IPS-NIHi7 (cell line): ENCODE data around the gene ZNF709.
"Not testable (repeated sequence)": the region's sequence is repeated elsewhere in the genome, so short reads cannot be mapped to it uniquely, and the experiment has no call there.

Experiments
- DNase-seq: peaks from one replicate; pipeline ENCODE4 v3.0.0; 2012; ENCODE audit warnings: mixed read lengths; ENCODE audit errors: extremely low spot score

ZNF709 gene

DNA sequence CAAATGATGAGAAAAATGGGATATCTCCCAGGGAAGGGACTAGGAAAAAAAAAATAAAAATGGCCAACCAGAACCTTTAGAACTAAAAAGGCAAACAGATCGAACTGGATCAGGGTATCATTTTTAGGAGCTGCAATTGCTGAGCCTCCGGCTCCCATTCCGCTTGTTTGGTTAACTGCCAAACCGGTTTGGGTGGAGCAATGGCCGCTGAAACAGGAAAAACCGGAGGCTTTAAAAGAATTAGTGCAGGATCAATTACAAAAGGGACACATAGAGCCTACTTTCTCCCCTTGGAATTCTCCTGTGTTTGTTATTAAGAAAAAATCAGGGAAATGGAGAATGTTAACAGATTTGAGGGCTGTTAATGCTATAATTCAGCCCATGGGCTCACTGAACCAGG lies 31.1 kb downstream of the ZNF709 start:
- DNase-seq: no peak

DNA sequence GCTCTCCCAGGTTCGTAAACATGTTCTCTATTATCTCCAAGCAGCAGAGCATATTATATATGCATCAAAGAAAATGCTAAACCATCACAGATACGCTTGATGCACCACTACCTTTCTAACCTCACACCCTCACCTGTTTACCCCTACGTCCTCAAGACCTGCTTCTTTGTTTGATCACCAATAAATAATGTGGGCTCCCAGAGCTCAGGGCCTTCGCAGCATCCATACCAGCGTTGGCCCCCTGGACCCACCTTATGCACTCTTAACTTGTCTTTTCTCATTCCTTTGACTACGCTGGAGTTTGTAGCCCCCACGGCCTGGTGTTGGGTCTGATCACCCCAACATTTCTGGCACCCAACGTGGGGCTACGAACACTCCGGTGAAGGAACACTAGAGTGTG lies 33.8 kb downstream of the ZNF709 start:
- DNase-seq: no peak

DNA sequence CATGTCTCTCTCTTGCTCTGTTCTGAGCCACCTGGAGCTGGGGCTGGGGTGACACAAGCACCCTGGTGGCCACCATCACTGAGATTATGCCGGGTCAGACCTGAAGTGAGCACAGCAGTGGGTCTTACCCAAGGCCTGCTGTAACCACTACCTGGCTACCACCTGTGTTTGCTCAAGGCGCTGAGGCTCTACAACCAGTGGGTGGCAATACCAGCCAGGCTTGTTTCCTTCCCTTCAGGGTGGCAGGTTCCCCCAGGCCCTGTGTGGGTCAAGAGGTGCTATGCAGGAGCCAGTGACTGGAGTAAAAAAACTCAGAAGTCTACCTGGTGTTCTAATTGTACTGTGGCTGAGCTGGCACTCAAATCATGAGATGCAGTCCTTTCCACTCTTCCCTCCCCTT lies 35.8 kb downstream of the ZNF709 start:
- no peak for DNase-seq

DNA sequence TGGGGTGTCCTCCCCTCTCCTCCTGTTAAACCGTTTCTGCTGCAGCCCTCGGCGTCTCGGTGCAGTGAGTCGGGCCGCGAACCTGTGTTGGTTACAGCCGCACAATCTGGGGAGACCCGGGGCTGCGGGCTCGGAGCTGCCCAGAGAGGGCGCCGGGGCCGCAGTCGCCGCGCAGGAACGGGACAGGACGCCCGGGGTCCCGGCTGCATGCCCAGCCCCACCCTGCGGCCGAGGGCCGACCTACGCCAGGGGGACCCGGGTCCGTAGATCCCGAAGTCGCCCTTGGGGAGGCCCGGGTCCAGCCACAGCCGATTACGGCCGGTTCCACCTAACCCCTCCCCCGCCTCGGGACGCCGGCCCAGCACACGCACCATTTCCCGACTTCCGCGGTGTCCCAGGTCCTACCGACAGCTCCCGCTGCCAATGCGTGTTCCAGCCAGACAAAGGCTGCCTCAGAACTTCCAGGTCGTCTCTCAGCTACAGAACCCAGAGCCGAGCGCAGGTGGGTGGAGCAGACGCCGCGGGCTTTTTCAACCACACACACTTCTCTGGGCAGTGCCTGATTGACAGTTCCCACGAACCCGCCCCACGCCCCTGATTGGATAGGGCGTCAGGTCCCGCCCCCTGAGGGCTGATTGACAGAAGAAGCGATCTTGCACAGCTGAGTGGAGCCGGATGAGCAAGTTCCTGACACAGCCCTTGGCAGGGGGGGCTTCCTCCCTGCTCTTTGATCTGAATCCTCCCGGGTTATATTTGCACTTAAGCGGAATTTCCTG lies 43.9 kb downstream of the ZNF709 start, which contains the start of gene ZNF443:
ZNF443 (minus strand) TSS at position 481 of the 776 bp plus-strand sequence; CDS start at position 374, 107 bp downstream.
- DNase-seq: peak; percentile 89

DNA sequence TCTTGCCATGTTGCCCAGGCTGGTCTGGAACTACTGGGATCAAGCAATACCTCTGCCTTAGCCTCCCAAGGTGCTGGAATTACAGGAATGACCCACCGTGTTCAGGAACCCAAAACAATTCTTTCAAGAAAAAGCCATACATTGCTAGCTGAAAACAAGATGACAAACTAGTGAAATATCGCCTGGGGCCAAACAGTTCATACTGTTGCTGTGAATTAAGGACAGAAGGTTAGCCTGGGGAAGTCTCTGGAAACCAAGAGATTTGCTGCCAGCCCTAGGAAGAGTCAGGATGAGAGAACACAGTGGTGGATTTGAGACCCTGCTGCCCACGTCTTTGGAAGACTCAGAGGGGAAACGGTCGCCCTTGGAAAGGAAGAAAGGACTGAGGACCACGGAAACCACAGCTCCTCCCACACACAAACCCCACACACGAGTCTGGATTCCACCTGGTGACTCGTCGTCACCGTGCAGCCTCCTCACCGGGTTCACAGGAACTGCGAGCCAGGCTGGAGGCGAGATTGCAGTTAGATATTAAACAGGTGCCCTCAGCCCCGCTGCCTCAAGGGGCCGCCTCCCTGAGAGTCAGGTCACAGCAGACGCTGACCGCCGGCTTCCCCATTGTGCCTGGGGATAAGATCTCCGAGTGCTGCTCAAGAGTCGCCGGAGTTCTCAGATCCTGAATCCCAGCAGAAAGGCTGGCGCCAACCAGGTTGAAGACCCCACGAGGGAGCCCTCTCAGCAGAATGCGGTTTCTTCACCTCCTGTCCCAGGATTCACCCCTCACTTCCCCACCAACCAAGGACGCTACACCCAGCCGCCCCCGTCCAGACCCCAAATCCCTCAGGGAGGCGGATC lies 44.7 kb downstream of the ZNF709 start:
- peak; percentile 13 for DNase-seq

DNA sequence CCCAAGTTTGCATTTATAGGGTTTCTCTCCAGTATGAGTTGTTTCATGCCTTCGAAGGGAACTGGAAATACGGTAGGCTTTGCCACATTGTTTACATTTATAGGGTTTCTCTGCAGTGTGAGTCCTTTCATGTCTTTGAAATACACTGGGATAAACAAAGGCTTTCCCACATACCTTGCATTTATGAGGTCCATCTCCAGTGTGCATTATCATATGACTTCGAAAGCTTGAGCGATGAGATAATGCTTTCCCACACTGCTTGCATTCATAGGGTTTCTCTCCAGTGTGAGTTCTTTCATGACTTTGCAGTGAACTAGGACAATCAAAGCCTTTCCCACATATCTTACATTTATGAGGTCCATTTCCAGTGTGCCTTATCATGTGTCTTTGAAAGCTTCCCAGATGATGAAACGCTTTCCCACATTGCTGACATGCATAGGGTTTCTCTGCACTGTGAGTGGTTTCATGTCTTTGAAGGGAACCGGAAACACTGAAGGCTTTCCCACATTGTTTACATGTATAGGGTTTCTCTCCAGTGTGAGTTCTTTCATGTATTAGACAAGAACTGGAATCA lies 53.8 kb downstream of the ZNF709 start:
- DNase-seq: not testable (repeated sequence)

DNA sequence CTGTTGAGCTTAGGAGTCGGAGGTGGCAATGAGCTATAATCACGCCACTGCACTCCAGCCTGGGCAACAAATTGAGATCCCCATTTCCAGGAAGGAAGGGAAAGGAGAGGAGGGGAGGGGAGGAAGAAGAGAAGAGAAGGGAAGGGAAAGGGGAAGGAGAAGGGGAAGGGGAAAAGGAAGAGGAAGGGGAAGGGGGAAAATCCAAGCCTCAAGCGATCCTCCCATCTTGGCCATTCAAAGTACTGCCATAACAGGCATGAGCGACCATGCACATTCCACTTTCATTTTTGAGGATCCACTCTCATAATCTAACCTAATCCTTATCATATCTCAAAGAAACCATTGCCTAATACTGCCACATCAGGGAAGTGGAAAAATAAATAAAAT lies 58.7 kb downstream of the ZNF709 start:
- no peak for DNase-seq

DNA sequence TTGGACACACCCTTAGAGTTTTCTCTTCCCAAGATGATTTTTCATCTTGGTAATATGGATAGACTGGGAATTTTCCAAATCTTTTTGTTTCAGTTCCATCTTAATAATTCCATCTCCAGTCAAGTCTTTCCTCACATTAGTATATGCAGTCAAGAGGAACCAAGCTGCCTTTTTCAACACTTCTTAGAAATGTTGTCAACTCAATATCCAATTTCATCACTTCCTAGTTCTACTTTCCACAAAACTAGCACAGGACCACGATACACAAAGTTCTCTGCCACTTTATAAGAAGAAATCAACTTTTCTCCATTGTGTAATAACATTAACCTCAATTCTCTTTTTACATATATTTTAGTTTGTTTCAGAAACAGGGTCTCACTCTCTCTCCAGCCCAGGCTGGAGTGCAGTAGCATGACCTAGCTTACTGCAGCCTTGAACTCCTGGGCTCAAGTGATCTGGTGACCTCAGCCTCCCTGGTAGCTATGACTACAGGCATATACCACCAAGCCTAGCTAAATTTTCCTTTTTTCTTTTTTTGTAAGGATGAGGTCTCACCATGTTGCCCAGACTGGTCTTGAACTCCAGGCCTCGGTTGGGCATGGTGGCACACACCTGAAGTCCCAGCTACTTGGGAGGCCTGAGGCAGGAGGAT lies 59.3 kb downstream of the ZNF709 start:
- no peak for DNase-seq

DNA sequence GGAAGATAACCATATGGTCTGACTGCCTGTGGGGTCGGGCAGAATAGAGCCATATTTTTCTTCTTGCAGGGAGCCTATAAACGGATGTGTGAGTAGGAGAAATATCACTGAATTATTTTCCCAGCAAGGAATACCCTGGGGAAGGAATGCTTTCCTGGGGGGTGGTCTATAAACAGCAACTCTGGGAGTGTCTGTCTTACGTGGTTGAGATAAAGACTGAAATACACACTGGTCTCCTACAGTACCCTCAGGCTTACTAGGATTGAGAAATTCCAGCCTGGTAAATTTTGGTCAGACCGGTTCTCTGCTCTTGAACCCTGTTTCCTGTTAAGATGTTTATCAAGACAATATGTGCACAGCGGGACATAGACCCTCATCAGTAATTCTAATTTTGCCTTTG lies 67.3 kb downstream of the ZNF709 start:
- DNase-seq: not testable (repeated sequence)

DNA sequence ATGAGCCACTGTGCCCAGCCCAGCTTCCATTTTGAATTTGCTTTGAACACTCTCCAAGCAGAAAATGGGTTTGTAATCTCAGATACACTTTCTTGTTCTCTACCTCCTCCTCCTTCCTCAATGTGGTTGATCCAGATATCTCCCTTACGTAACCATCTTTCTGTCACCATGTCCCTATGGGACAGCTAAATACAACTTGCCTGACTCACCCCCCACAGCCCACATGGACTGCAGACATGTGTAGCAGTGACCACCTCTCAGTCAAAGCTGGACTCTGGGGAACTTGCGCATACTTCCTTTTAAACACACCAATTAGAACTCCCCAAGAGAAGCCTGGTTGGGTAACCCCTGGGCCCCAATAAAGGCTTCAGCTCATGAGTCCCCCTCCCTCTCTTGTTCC lies 72.7 kb downstream of the ZNF709 start:
- no peak for DNase-seq
